Measurements from ENCODE around the gene CHST9.

Gene CHST9

DNA sequence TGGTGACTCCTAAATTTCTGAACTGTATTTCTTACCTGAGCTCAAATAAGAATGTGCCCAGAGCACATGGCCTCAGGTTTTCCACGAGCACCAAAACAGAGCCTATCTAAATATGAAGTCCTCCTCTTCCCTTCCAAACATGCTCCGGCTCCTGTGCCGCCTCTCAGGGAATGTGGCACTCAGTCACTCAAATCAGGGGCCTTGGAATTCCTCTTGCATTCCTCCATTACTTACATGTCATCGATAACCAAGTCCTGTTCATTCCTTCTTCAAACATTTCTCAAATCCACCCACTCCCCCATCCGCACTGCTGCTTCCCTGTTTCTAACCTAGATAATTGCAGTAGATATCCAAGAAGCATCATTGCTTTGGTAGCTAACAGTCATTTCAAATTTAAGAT, 151.4 kb downstream of the CHST9 start:
- no peak for DNase-seq (ENCODE audit: low spot score)
- no peaks in the 10 kb centered on the region for H3K36me3 Mint-ChIP-seq (ENCODE audit: low read depth)
- no peak overlapping the region for H3K4me3 Mint-ChIP-seq
- no peaks in the 10 kb centered on the region for H3K4me1 Mint-ChIP-seq (ENCODE audit: low read depth)
- no peaks in the 10 kb centered on the region for H3K27me3 Mint-ChIP-seq (ENCODE audit: low read depth)
- H3K27ac Mint-ChIP-seq, result no peak overlapping the region
- no peaks in the 10 kb centered on the region for H3K9me3 Mint-ChIP-seq

DNA sequence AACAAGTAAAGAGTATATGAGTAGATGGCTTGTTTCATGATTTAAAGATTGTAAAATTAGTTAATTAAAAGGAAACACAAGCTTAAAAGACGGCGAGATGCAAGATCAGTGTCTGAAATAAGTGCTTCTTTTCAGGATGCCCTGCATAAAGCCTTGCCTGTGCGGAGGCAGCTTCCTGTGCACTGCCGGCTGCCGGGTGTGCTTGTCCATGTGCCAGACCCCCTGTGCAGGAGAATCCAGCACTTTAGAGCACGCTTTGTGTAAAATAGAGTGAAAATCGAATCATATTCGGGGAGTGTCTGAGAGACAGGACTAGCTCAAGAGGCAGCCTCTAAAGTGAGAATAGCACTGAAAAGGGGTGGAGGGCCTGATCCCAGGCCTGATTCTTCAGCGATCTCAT, 154.7 kb downstream of the CHST9 start:
- DNase-seq (ENCODE audit: low spot score), result no peak
- H3K4me3 Mint-ChIP-seq, result no peak overlapping the region
- no peak overlapping the region for H3K27ac Mint-ChIP-seq
- H3K4me1 Mint-ChIP-seq (ENCODE audit: low read depth), result no peaks in the 10 kb centered on the region
- no peaks in the 10 kb centered on the region for H3K9me3 Mint-ChIP-seq
- H3K27me3 Mint-ChIP-seq (ENCODE audit: low read depth), result no peaks in the 10 kb centered on the region
- no peaks in the 10 kb centered on the region for H3K36me3 Mint-ChIP-seq (ENCODE audit: low read depth)

DNA sequence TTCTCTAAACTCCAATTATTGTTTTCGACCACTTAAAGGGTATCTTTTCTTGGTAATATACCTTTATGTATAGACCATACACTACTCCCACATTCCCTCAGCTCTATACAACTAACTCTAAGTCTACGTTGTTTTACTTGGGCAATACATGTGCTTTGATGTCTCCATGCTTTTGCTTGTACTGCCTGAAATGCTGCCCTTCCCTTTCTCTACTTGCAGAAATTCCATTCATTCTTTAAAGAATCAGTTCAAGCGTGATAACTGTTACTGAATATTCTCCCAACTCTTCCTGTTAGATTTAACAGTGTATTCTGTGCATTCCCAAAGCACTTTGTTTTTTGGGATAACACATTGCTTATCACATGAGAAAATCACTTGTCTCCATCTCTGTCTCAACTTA, 162.6 kb downstream of the CHST9 start:
- Mint-ChIP-seq H3K4me1 (ENCODE audit: low read depth) (no peaks in the 10 kb centered on the region), H3K9me3 (no peaks in the 10 kb centered on the region)

GRCh38 chr18:27017901-27018500, 167.1 kb downstream of the CHST9 start:
- H3K9me3 Mint-ChIP-seq, result no peaks in the 10 kb centered on the region
- H3K27ac Mint-ChIP-seq, result no peak overlapping the region
- H3K4me3 Mint-ChIP-seq, result no peak overlapping the region
- H3K4me1 Mint-ChIP-seq (ENCODE audit: low read depth), result no peaks in the 10 kb centered on the region
- H3K36me3 Mint-ChIP-seq (ENCODE audit: low read depth), result no peaks in the 10 kb centered on the region
- no peaks in the 10 kb centered on the region for H3K27me3 Mint-ChIP-seq (ENCODE audit: low read depth)
- DNase-seq (ENCODE audit: low spot score), result no peak

More for the DNA sequence above, 162.6 kb downstream of the CHST9 start:
- H3K4me3 Mint-ChIP-seq, result no peak overlapping the region
- no peak overlapping the region for H3K27ac Mint-ChIP-seq
- H3K27me3 Mint-ChIP-seq (ENCODE audit: low read depth), result no peaks in the 10 kb centered on the region
- H3K36me3 Mint-ChIP-seq (ENCODE audit: low read depth), result no peaks in the 10 kb centered on the region
- DNase-seq (ENCODE audit: low spot score), result no peak

- H3K36me3 Mint-ChIP-seq (ENCODE audit: low read depth), result no peaks in the 10 kb centered on the region
- H3K4me3 Mint-ChIP-seq, result no peak overlapping the region
- no peaks in the 10 kb centered on the region for H3K9me3 Mint-ChIP-seq
- DNase-seq (ENCODE audit: low spot score), result no peak
- no peaks in the 10 kb centered on the region for H3K27me3 Mint-ChIP-seq (ENCODE audit: low read depth)
- no peak overlapping the region for H3K27ac Mint-ChIP-seq
- no peaks in the 10 kb centered on the region for H3K4me1 Mint-ChIP-seq (ENCODE audit: low read depth)
Measured at GRCh38 chr18:27014841-27015240, 170.3 kb downstream of the CHST9 start.

DNA sequence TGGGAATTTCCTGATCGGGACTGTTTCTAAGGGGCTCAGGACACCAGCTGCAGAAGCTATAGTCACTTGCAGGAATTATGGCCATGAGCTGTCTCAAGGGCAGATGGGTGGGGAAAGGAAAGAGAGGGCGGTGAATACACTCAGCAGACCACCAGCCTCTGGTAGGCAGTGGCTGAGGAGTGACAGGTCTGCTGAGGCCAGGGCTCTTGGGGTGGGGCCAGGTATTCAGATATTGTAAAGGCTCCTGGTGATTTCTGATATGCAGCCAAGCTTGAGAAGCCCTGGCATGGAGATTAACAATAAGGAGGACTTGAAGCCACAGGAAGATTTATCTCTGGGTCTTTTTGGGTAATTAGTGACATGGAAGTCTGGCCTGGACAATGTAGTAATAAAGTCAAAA, 174.3 kb downstream of the CHST9 start:
- H3K36me3 Mint-ChIP-seq (ENCODE audit: low read depth), result no peaks in the 10 kb centered on the region
- H3K4me1 Mint-ChIP-seq (ENCODE audit: low read depth), result no peaks in the 10 kb centered on the region
- no peak overlapping the region for H3K27ac Mint-ChIP-seq
- no peak for DNase-seq (ENCODE audit: low spot score)
- no peaks in the 10 kb centered on the region for H3K9me3 Mint-ChIP-seq
- H3K27me3 Mint-ChIP-seq (ENCODE audit: low read depth), result no peaks in the 10 kb centered on the region
- H3K4me3 Mint-ChIP-seq, result no peak overlapping the region

DNA sequence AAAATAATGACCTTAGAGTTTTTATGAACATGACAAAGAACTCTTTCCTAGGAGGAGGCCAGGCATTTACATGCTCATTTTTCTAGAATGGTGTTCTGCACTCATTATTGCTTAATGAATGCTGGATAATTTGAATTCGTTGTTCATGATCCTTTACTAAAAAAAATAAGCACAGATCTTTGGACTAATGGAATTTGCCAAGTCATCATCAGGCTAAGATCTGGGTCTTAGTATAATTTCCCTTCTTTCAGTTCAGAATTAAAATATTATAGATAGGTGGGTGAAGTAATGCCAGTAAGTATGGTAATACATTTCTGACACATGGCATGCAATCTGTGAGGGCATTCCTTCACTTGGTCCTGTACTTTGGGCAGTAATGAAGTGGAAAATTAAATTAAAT, 175.8 kb downstream of the CHST9 start:
- H3K9me3 Mint-ChIP-seq, result no peaks in the 10 kb centered on the region

DNA sequence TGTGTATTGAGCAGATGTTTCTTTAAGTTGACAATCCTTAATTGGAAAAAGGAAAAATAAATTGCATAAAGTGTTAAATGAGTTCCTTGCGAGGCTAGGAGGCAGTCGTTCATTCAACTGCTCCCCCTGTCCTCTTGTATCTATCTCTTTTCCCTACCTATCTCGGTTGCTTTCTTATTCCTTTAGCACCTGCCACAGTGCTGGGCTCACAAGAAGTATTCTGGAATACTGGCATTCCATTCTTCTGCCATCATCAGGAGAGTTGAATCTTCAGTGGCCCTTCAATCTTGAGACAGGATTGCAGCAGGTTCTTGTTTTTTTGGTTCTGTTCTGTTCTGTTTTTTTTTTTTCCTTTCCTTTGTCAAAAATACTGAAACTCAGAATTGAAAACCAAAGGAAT, 176.5 kb downstream of the CHST9 start:
- no peak overlapping the region for H3K4me3 Mint-ChIP-seq
- no peak for DNase-seq (ENCODE audit: low spot score)
- no peak overlapping the region for H3K27ac Mint-ChIP-seq
- H3K36me3 Mint-ChIP-seq (ENCODE audit: low read depth), result no peaks in the 10 kb centered on the region
- no peaks in the 10 kb centered on the region for H3K9me3 Mint-ChIP-seq
- no peaks in the 10 kb centered on the region for H3K27me3 Mint-ChIP-seq (ENCODE audit: low read depth)
- H3K4me1 Mint-ChIP-seq (ENCODE audit: low read depth), result no peaks in the 10 kb centered on the region

More for the DNA sequence above, 175.8 kb downstream of the CHST9 start:
- no peaks in the 10 kb centered on the region for H3K27me3 Mint-ChIP-seq (ENCODE audit: low read depth)
- H3K4me3 Mint-ChIP-seq, result no peak overlapping the region
- no peaks in the 10 kb centered on the region for H3K4me1 Mint-ChIP-seq (ENCODE audit: low read depth)
- no peak overlapping the region for H3K27ac Mint-ChIP-seq
- no peak for DNase-seq (ENCODE audit: low spot score)
- H3K36me3 Mint-ChIP-seq (ENCODE audit: low read depth), result no peaks in the 10 kb centered on the region

- no peak overlapping the region for H3K27ac Mint-ChIP-seq
- no peaks in the 10 kb centered on the region for H3K27me3 Mint-ChIP-seq (ENCODE audit: low read depth)
- H3K4me1 Mint-ChIP-seq (ENCODE audit: low read depth), result no peaks in the 10 kb centered on the region
- H3K9me3 Mint-ChIP-seq, result no peaks in the 10 kb centered on the region
- H3K36me3 Mint-ChIP-seq (ENCODE audit: low read depth), result no peaks in the 10 kb centered on the region
- H3K4me3 Mint-ChIP-seq, result no peak overlapping the region
- DNase-seq (ENCODE audit: low spot score), result no peak
Measured at GRCh38 chr18:27007880-27008279, 177.2 kb downstream of the CHST9 start.

- H3K9me3 Mint-ChIP-seq, result no peaks in the 10 kb centered on the region
- H3K4me1 Mint-ChIP-seq (ENCODE audit: low read depth), result no peaks in the 10 kb centered on the region
- no peaks in the 10 kb centered on the region for H3K36me3 Mint-ChIP-seq (ENCODE audit: low read depth)
- no peak overlapping the region for H3K27ac Mint-ChIP-seq
- no peak overlapping the region for H3K4me3 Mint-ChIP-seq
- no peaks in the 10 kb centered on the region for H3K27me3 Mint-ChIP-seq (ENCODE audit: low read depth)
- DNase-seq (ENCODE audit: low spot score), result no peak
Measured at GRCh38 chr18:27005589-27005988, 179.5 kb downstream of the CHST9 start.

- Mint-ChIP-seq H3K4me1 (ENCODE audit: low read depth) (no peaks in the 10 kb centered on the region), H3K9me3 (no peaks in the 10 kb centered on the region), H3K4me3 (no peak overlapping the region), H3K27me3 (ENCODE audit: low read depth) (no peaks in the 10 kb centered on the region), H3K36me3 (ENCODE audit: low read depth) (no peaks in the 10 kb centered on the region), H3K27ac (no peak overlapping the region)
- no peak for DNase-seq (ENCODE audit: low spot score)
Measured at GRCh38 chr18:27004056-27004829, 180.9 kb downstream of the CHST9 start.

- Mint-ChIP-seq H3K9me3 (no peaks in the 10 kb centered on the region), H3K36me3 (ENCODE audit: low read depth) (no peaks in the 10 kb centered on the region), H3K27ac (no peak overlapping the region), H3K4me1 (ENCODE audit: low read depth) (no peaks in the 10 kb centered on the region), H3K4me3 (no peak overlapping the region), H3K27me3 (ENCODE audit: low read depth) (no peaks in the 10 kb centered on the region)
- DNase-seq (ENCODE audit: low spot score), result no peak
Measured at GRCh38 chr18:26999797-27000196, 185.3 kb downstream of the CHST9 start.

DNA sequence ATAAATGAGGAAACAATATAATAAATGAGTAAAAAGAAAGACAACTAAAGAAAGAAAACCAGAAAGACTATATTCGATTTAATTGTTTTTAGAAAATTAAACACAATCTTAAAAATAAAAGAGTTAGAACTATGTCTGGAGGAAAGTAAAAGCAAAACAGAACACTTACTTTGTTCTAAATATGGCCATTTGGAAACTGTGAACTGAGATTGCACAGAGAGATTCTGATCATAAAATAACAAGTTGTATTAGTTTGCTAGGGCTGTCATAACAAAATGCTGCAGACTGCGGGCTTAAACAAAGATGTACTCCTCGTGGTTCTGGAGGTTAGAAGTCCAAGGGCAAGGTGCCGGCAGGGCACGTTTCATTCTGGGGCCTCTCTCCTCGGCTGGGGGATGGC, 191.5 kb downstream of the CHST9 start:
- Mint-ChIP-seq H3K36me3 (ENCODE audit: low read depth) (no peaks in the 10 kb centered on the region), H3K4me1 (ENCODE audit: low read depth) (no peaks in the 10 kb centered on the region), H3K9me3 (peaks cover 4% of the 10 kb centered on the region), H3K27me3 (ENCODE audit: low read depth) (no peaks in the 10 kb centered on the region), H3K4me3 (no peak overlapping the region), H3K27ac (no peak overlapping the region)
- DNase-seq (ENCODE audit: low spot score), result no peak

GRCh38 chr18:26992926-26993325, 192.2 kb downstream of the CHST9 start:
- no peak overlapping the region for H3K4me3 Mint-ChIP-seq
- DNase-seq (ENCODE audit: low spot score), result no peak
- H3K9me3 Mint-ChIP-seq, result peaks cover 4% of the 10 kb centered on the region
- no peaks in the 10 kb centered on the region for H3K36me3 Mint-ChIP-seq (ENCODE audit: low read depth)
- H3K27me3 Mint-ChIP-seq (ENCODE audit: low read depth), result no peaks in the 10 kb centered on the region
- no peak overlapping the region for H3K27ac Mint-ChIP-seq
- H3K4me1 Mint-ChIP-seq (ENCODE audit: low read depth), result no peaks in the 10 kb centered on the region

- Mint-ChIP-seq H3K36me3 (ENCODE audit: low read depth) (no peaks in the 10 kb centered on the region), H3K27me3 (ENCODE audit: low read depth) (no peaks in the 10 kb centered on the region), H3K27ac (no peak overlapping the region), H3K4me3 (no peak overlapping the region), H3K4me1 (ENCODE audit: low read depth) (no peaks in the 10 kb centered on the region), H3K9me3 (peaks cover 4% of the 10 kb centered on the region)
- no peak for DNase-seq (ENCODE audit: low spot score)
Measured at GRCh38 chr18:26989842-26990241, 195.3 kb downstream of the CHST9 start.

All from T-helper 2 cell treated with Interferon-gamma antibody and Interleukin-4, amounts not matched to agents 5 μg/mL and 100 μg/mL, for 36 hours (primary cell).